ENCODE measurements around the gene TOX3.

The TOX3 gene

GRCh38 chr16:52398021-52398420 lies 148.9 kb downstream of the TOX3 start:
- no peak for DNase-seq (ENCODE audit: low spot score)

GRCh38 chr16:52393448-52393847 lies 153.5 kb downstream of the TOX3 start:
- DNase-seq (ENCODE audit: low spot score): no peak

- no peak for DNase-seq (ENCODE audit: low spot score)
Measured at GRCh38 chr16:52389045-52389444, 157.9 kb downstream of the TOX3 start.

Measured in hematopoietic multipotent progenitor cell treated with erythropoietin and hydrocortisone succinate and interleukin-3 and kit ligand, for 15 days (in vitro differentiated cells).